HG03571 (cell line): Measurements from ENCODE around the gene NFKB1.

Experiments used
- ATAC-seq: cut with Tn5 transposase; IDR thresholded peaks from one replicate; pipeline ENCODE4 v1.9.1; 2021; ENCODE audit not compliant: unreplicated experiment

NFKB1 gene

GRCh38 chr4:102665527-102665926 is 164.4 kb downstream of the NFKB1 start:
- ATAC-seq, result no peak
